NCI-H446 (cell line): ENCODE measurements around the gene B3GNT2.
"Not testable (repeated sequence)": the region's sequence is repeated elsewhere in the genome, so short reads cannot be mapped to it uniquely, and the experiment has no call there.

Source experiments
- DNase-seq, 2 experiments: peaks; one replicate each; lab custom pipeline; 2025; lab: John Stamatoyannopoulos, UW

Gene B3GNT2

GRCh38 chr2:62195421-62196277 is at the start of gene B3GNT2:
Gene B3GNT2, plus strand, starts transcription at chr2:62196115. Its CDS starts 26,106 bp downstream, at chr2:62222221.
- peak in 1 of 2 experiments; percentile 52 for DNase-seq

GRCh38 chr2:62146790-62147189 is 49.1 kb upstream of the B3GNT2 start:
- DNase-seq: not testable (repeated sequence)

GRCh38 chr2:62147610-62148301 is 48.2 kb upstream of the B3GNT2 start:
- DNase-seq: no peak

GRCh38 chr2:62149708-62150107 is 46.2 kb upstream of the B3GNT2 start:
- DNase-seq: no peak

- no peak for DNase-seq
These were observed 45.2 kb upstream of the B3GNT2 start for GRCh38 chr2:62150597-62151305.

- DNase-seq: no peak
These were observed 44.6 kb upstream of the B3GNT2 start for GRCh38 chr2:62151306-62151638.

GRCh38 chr2:62152000-62152399 is 43.9 kb upstream of the B3GNT2 start:
- no peak for DNase-seq

- no peak for DNase-seq
These were observed 38.9 kb upstream of the B3GNT2 start for GRCh38 chr2:62156861-62157496.

- DNase-seq: no peak
These were observed 37.3 kb upstream of the B3GNT2 start for GRCh38 chr2:62158444-62159121.

- not testable (repeated sequence) for DNase-seq
These were observed 35.2 kb upstream of the B3GNT2 start for GRCh38 chr2:62160691-62161090.

GRCh38 chr2:62163106-62163831 is 32.6 kb upstream of the B3GNT2 start:
- DNase-seq: no peak

GRCh38 chr2:62163834-62164233 is 32.1 kb upstream of the B3GNT2 start:
- DNase-seq: no peak

- DNase-seq: no peak
These were observed 20.2 kb upstream of the B3GNT2 start for GRCh38 chr2:62175728-62176127.

- DNase-seq: no peak
These were observed 19.1 kb upstream of the B3GNT2 start for GRCh38 chr2:62176801-62177200.

GRCh38 chr2:62177392-62178049 is 18.4 kb upstream of the B3GNT2 start:
- no peak for DNase-seq

- no peak for DNase-seq
These were observed 17.1 kb upstream of the B3GNT2 start for GRCh38 chr2:62178741-62179271.

- no peak for DNase-seq
These were observed 14.9 kb upstream of the B3GNT2 start for GRCh38 chr2:62180975-62181374.

GRCh38 chr2:62181843-62182242 is 14.1 kb upstream of the B3GNT2 start:
- DNase-seq: no peak

GRCh38 chr2:62184512-62185230 is 11.2 kb upstream of the B3GNT2 start:
- no peak for DNase-seq
